Gastrocnemius medialis (tissue), 4 donors: ENCODE data around the gene DBH. TPM values are rescaled to one million over a fixed set of nuclear protein-coding genes. Genes with fewer than 3 reads are reported as not detected.

Source experiments
- ATAC-seq, 2 donors: fragments of 150-250 bp; one replicate each; pipeline ENCODE4 v1.9.1; 2016
- DNase-seq, 2 donors: peaks; one replicate each; pipeline ENCODE4 v3.0.0-alpha.2; 2019
- H3K27ac ChIP-seq, 4 donors: fragments of 200-600 bp; sonication (generic); 1 replicate in 1 of 4; 2 replicates in 3 of 4; pipeline ENCODE4 v1.5.1; 2016 to 2018; ENCODE audit warnings: mild to moderate bottlenecking in 2 of 4, moderate library complexity in 1 of 4
- H3K27me3 ChIP-seq, 3 donors: fragments of 200-600 bp; sonication (generic) in 2 of 3; 1 replicate in 1 of 3; 2 replicates in 2 of 3; pipeline versions ENCODE4 v1.5.1 to v1.6.0; 2016 to 2019; ENCODE audit warnings: mild to moderate bottlenecking in 1 of 3, moderate library complexity in 1 of 3
- H3K36me3 ChIP-seq, 2 donors: fragments of 200-600 bp; sonication (generic) in 1 of 2; one replicate each; pipeline ENCODE4 v1.5.1; 2017 to 2018
- H3K4me1 ChIP-seq, 2 donors: fragments of 200-600 bp; sonication (generic) in 1 of 2; one replicate each; pipeline ENCODE4 v1.5.1; 2016 to 2017; ENCODE audit warnings: mild to moderate bottlenecking in 2 of 2
- H3K4me3 ChIP-seq, 4 donors: fragments of 200-600 bp; sonication (generic) in 3 of 4; 1 replicate in 1 of 4; 2 replicates in 3 of 4; pipeline ENCODE4 v1.5.1; 2016 to 2019; ENCODE audit warnings: mild to moderate bottlenecking in 2 of 4
- H3K9me3 ChIP-seq, 3 donors: fragments of 200-600 bp; sonication (generic) in 2 of 3; 1 replicate in 1 of 3; 2 replicates in 2 of 3; pipeline ENCODE4 v1.5.1; 2016 to 2019
- CTCF ChIP-seq, 5 experiments: fragments of 450-650 bp in 3 of 5; fragments of 200-600 bp in 2 of 5; sonication (generic) in 2 of 5; IDR thresholded peaks in 4 of 5; conservative IDR thresholded peaks in 1 of 5; 1 replicate in 4 of 5; 2 replicates in 1 of 5; pipeline ENCODE4 v1.5.1; 2016 to 2019; ENCODE audit warnings: antibody characterized with exemption in 5 of 5, mild to moderate bottlenecking in 3 of 5, moderate library complexity in 3 of 5
- POLR2A ChIP-seq, 2 donors: fragments of 450-650 bp; IDR thresholded peaks; one replicate each; pipeline ENCODE4 v1.6.1; 2017; ENCODE audit warnings: antibody characterized with exemption in 2 of 2, mild to moderate bottlenecking in 2 of 2, moderate library complexity in 2 of 2
- in situ Hi-C, 4 donors: fragments of 200-750 bp; cut with MboI; loops; one replicate each; pipeline versions ENCODE4 v1.15.0 to v1.8.0; 2017; ENCODE audit warnings: low sequenced_read_pairs in 4 of 4
- intact Hi-C: fragments of 100-400 bp; cut with DNase I; formaldehyde crosslinking; loops from one replicate; pipeline ENCODE4 v1.15.1; 2023; ENCODE audit warnings: low total_unique reads
- total RNA-seq, 4 donors: library from RNA; depleted of rRNA; stranded (reverse); fragments of >200 nt; gene quantifications; one replicate each; pipeline versions ENCODE4 v1.1.0 to v1.2.3, GENCODE V29; 2016

The DBH gene
- total RNA-seq, 4 donors from 2014 or later = not detected

- intact Hi-C loops (no loop called here), in situ Hi-C loops (no loop called here)
- no peak overlapping the region for H3K4me3 ChIP-seq
- H3K27ac ChIP-seq = no peak overlapping the region
- no peaks in the 10 kb centered on the region for H3K36me3 ChIP-seq
- ATAC-seq (no peak), DNase-seq (peak in 1 of 2 donors; percentile 3)
- TF ChIP-seq POLR2A (IDR thresholded peaks at IDR 0.05) (no peak), CTCF (IDR thresholded peaks at IDR 0.05 in 4 of 5, conservative IDR thresholded peaks at IDR 0.05 in 1 of 5) (no peak)
- H3K4me1 ChIP-seq = peaks cover 0 to 3% of the 10 kb centered on the region in 2 donors
- no peaks in the 10 kb centered on the region for H3K9me3 ChIP-seq
- peaks cover 8 to 28% (median 25%) of the 10 kb centered on the region in 3 donors for H3K27me3 ChIP-seq
Observed at GRCh38 chr9:133705576-133705975, 69.4 kb downstream of the DBH start.

DNA sequence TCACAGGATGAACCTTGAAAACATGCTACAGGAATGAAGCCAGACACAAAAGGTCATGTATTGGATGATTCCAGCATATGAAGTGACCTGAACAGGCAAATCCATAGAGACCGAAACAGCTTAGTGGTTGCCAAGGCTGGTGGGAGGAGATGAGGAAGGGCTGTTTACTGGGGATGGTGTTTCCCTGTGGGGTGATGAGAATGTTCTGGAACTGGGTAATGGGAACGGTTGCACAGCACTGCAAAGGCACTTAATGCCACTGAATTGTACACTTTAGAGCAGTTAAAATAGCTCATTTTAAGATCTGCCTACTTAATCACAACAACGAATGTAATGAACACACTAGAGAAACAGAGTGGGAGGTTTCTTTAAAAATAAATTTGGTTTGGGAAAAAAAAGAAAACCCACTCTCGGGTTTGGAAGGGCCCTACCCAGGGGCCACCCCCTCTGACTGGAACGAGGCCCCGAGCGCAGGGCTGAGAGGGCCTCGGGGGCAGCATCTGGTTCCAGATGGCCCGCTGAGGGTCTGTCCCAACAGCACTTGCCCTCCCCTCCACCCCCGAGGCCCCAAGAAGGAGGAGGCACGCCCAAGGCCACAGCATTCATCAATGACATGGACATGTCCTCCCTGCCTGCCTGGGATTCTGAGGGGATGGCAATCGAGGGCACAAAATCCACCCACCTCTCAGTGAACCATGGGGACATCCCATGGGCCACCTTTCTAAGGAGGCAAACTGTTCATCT lies 70.3 kb downstream of the DBH start:
- Histone ChIP-seq H3K4me1 (peaks cover 0 to 3% of the 10 kb centered on the region in 2 donors), H3K36me3 (no peaks in the 10 kb centered on the region), H3K9me3 (no peaks in the 10 kb centered on the region), H3K4me3 (no peak overlapping the region), H3K27me3 (peaks cover 8 to 26% (median 24%) of the 10 kb centered on the region in 3 donors), H3K27ac (peak overlapping the region in 1 of 4 donors; percentile 60)
- TF ChIP-seq POLR2A (IDR thresholded peaks at IDR 0.05) (no peak), CTCF (IDR thresholded peaks at IDR 0.05 in 4 of 5, conservative IDR thresholded peaks at IDR 0.05 in 1 of 5) (no peak)
- DNase-seq (peak in 1 of 2 donors; percentile 13), ATAC-seq (peak in 1 of 2 donors; percentile 23)
- intact Hi-C loops (no loop called here), in situ Hi-C loops (no loop called here)

- intact Hi-C loops (no loop called here), in situ Hi-C loops (no loop called here)
- peaks cover 4 to 26% (median 18%) of the 10 kb centered on the region in 3 donors for H3K27me3 ChIP-seq
- TF ChIP-seq CTCF (IDR thresholded peaks at IDR 0.05 in 4 of 5, conservative IDR thresholded peaks at IDR 0.05 in 1 of 5) (no peak), POLR2A (IDR thresholded peaks at IDR 0.05) (no peak)
- peak; percentile 23 to 55 for DNase-seq
- H3K9me3 ChIP-seq = no peaks in the 10 kb centered on the region
- H3K4me3 ChIP-seq = no peak overlapping the region
- H3K27ac ChIP-seq = peak overlapping the region in 1 of 4 donors; percentile 60
- peak; percentile 58 to 75 for ATAC-seq
- H3K36me3 ChIP-seq = no peaks in the 10 kb centered on the region
- peaks cover 0 to 3% of the 10 kb centered on the region in 2 donors for H3K4me1 ChIP-seq
Observed at GRCh38 chr9:133707065-133707762, 71.1 kb downstream of the DBH start.

DNA sequence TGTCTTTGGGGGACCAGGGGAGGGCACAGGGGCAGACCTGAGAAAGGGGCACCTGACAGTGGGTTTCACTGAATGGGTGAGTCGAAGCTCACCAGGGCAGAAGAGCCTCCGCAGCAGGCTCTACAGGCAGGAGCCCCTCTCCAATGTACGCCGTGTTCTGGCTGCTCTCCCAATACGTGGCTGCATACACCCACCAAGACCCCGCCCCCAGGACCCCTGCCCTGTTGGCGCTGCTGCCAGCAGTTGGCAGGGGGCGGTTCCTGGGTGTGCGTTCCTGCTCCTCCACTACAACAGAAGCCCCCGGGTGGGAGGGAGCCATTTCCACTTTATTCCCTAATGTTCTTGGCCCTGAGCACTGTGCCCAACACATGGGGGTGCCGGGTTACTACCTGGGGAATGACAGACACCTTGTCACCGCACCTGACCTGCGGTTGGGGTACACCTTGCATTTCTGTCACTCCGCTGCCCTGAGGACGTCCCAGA lies 71.6 kb downstream of the DBH start:
- Histone ChIP-seq H3K27me3 (peaks cover 6 to 24% (median 12%) of the 10 kb centered on the region in 3 donors), H3K27ac (peak overlapping the region in 1 of 4 donors; percentile 60)
- peak in 1 of 2 donors; percentile 4 for DNase-seq

More for the DNA sequence above, 71.6 kb downstream of the DBH start:
- Histone ChIP-seq H3K4me1 (peaks cover 0 to under 1% of the 10 kb centered on the region in 2 donors), H3K4me3 (no peak overlapping the region), H3K36me3 (no peaks in the 10 kb centered on the region), H3K9me3 (no peaks in the 10 kb centered on the region)
- no peak for ATAC-seq
- TF ChIP-seq CTCF (IDR thresholded peaks at IDR 0.05 in 4 of 5, conservative IDR thresholded peaks at IDR 0.05 in 1 of 5) (no peak), POLR2A (IDR thresholded peaks at IDR 0.05) (no peak)
- intact Hi-C loops (no loop called here), in situ Hi-C loops (no loop called here)
